Measurements from ENCODE around the gene SUFU.

GRCh38 chr10:102534333-102534732, 30.6 kb downstream of the SUFU start:
- TF ChIP-seq EZH2 (conservative IDR thresholded peaks at IDR 0.05; ENCODE audit: low read depth, low read length) = no peak
- TF ChIP-seq REST (IDR thresholded peaks at IDR 0.05; ENCODE audit: borderline replicate concordance in 1 of 2, low read depth in 1 of 2, low read length in 2 of 2) = no peak
- TF ChIP-seq RFX5 (IDR thresholded peaks at IDR 0.05; ENCODE audit: low read depth, low read length) = no peak
- no peak for TF ChIP-seq CTCF (CRISPR knock-in tag; IDR thresholded peaks at IDR 0.05)
- TF ChIP-seq JUNB (CRISPR knock-in tag; IDR thresholded peaks at IDR 0.05; ENCODE audit: borderline replicate concordance) = no peak
- TF ChIP-seq ZNF501 (CRISPR knock-in tag; IDR thresholded peaks at IDR 0.05) = no peak
- no peak for TF ChIP-seq KDM4B (CRISPR knock-in tag; IDR thresholded peaks at IDR 0.05)
- no peak for TF ChIP-seq NFIC (IDR thresholded peaks at IDR 0.05; ENCODE audit: low read length)
- TF ChIP-seq ZBTB4 (CRISPR knock-in tag; IDR thresholded peaks at IDR 0.05; ENCODE audit: borderline replicate concordance) = no peak
- TF ChIP-seq, protein P1, sequence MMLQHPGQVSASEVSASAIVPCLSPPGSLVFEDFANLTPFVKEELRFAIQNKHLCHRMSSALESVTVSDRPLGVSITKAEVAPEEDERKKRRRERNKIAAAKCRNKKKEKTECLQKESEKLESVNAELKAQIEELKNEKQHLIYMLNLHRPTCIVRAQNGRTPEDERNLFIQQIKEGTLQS (CRISPR knock-in tag; IDR thresholded peaks at IDR 0.05) = no peak
- TF ChIP-seq XRCC5 (optimal IDR thresholded peaks at IDR 0.05; ENCODE audit: low read length) = no peak
- TF ChIP-seq RAD21 (CRISPR knock-in tag; IDR thresholded peaks at IDR 0.05) = no peak
- TF ChIP-seq PITX1 (CRISPR knock-in tag; IDR thresholded peaks at IDR 0.05) = no peak
- TF ChIP-seq, protein P2, sequence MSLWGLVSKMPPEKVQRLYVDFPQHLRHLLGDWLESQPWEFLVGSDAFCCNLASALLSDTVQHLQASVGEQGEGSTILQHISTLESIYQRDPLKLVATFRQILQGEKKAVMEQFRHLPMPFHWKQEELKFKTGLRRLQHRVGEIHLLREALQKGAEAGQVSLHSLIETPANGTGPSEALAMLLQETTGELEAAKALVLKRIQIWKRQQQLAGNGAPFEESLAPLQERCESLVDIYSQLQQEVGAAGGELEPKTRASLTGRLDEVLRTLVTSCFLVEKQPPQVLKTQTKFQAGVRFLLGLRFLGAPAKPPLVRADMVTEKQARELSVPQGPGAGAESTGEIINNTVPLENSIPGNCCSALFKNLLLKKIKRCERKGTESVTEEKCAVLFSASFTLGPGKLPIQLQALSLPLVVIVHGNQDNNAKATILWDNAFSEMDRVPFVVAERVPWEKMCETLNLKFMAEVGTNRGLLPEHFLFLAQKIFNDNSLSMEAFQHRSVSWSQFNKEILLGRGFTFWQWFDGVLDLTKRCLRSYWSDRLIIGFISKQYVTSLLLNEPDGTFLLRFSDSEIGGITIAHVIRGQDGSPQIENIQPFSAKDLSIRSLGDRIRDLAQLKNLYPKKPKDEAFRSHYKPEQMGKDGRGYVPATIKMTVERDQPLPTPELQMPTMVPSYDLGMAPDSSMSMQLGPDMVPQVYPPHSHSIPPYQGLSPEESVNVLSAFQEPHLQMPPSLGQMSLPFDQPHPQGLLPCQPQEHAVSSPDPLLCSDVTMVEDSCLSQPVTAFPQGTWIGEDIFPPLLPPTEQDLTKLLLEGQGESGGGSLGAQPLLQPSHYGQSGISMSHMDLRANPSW (CRISPR knock-in tag; IDR thresholded peaks at IDR 0.05; ENCODE audit: borderline replicate concordance) = no peak

Measured in HepG2 (cell line).